Loucy (cell line): Measurements from ENCODE around the gene PAM.

Source experiments
- H2AFZ ChIP-seq: fragments of 200-600 bp; sonication (generic); 2 replicates; pipeline ENCODE4 v1.6.0; 2016; ENCODE audit warnings: antibody characterized with exemption, mild to moderate bottlenecking, low read length, moderate library complexity
- H3F3A ChIP-seq: fragments of 200-600 bp; 2 replicates; pipeline ENCODE4 v1.6.0; 2016; ENCODE audit warnings: antibody characterized with exemption, low read depth, mild to moderate bottlenecking
- H3K27me3 ChIP-seq: fragments of 200-600 bp; sonication (generic); 2 replicates; pipeline ENCODE4 v1.6.1; 2014; ENCODE audit warnings: low read length, mild to moderate bottlenecking; ENCODE audit not compliant: insufficient read depth, poor library complexity, severe bottlenecking
- H3K36me3 ChIP-seq: fragments of 200-600 bp; sonication (generic); 2 replicates; pipeline ENCODE4 v1.6.1; 2016; ENCODE audit warnings: low read length; ENCODE audit not compliant: insufficient read depth
- H3K4me1 ChIP-seq: fragments of 200-600 bp; sonication (generic); 2 replicates; pipeline ENCODE4 v1.5.1; 2014; ENCODE audit warnings: low read length, mild to moderate bottlenecking; ENCODE audit not compliant: insufficient read depth, poor library complexity, severe bottlenecking
- H3K4me2 ChIP-seq: fragments of 200-600 bp; sonication (generic); 2 replicates; pipeline ENCODE4 v1.6.0; 2014; ENCODE audit warnings: antibody characterized with exemption, low read length, low read depth, mild to moderate bottlenecking; ENCODE audit not compliant: poor library complexity, severe bottlenecking
- H3K4me3 ChIP-seq: fragments of 200-600 bp; sonication (generic); 2 replicates; pipeline ENCODE4 v1.5.1; 2014; ENCODE audit warnings: low read length, mild to moderate bottlenecking, mixed read lengths; ENCODE audit not compliant: poor library complexity, severe bottlenecking
- H3K79me2 ChIP-seq: fragments of 200-600 bp; sonication (generic); 2 replicates; pipeline ENCODE4 v1.6.1; 2014; ENCODE audit warnings: low read length; ENCODE audit not compliant: insufficient read depth
- H3K9ac ChIP-seq: fragments of 200-600 bp; sonication (generic); 2 replicates; pipeline ENCODE4 v1.6.0; 2014; ENCODE audit warnings: mild to moderate bottlenecking, low read depth, low read length, moderate library complexity; ENCODE audit not compliant: poor library complexity, severe bottlenecking
- H3K9me2 ChIP-seq: fragments of 200-600 bp; sonication (generic); replicated peaks from 2 replicates; pipeline ENCODE4 v1.6.1; 2016; ENCODE audit warnings: low read depth, low read length, mixed read lengths
- H3K9me3 ChIP-seq: fragments of 200-600 bp; sonication (generic); 2 replicates; pipeline ENCODE4 v1.6.1; 2014; ENCODE audit warnings: mild to moderate bottlenecking, antibody characterized with exemption, low read length, low read depth; ENCODE audit not compliant: insufficient read depth
- H4K20me1 ChIP-seq: fragments of 200-600 bp; sonication (generic); 2 replicates; pipeline ENCODE4 v1.6.0; 2014; ENCODE audit warnings: antibody characterized with exemption, low read length, mild to moderate bottlenecking; ENCODE audit not compliant: insufficient read depth, poor library complexity, severe bottlenecking
- CTCF ChIP-seq: fragments of 200-600 bp; sonication (generic); conservative IDR thresholded peaks from 2 replicates; pipeline ENCODE4 v1.5.1; 2014; ENCODE audit warnings: mild to moderate bottlenecking, antibody characterized with exemption, low read length
- EZH2phosphoT487 ChIP-seq: fragments of 200-600 bp; IDR thresholded peaks from 2 replicates; pipeline ENCODE4 v1.6.1; 2018; ENCODE audit warnings: antibody characterized with exemption, mild to moderate bottlenecking, moderate library complexity, borderline replicate concordance

Gene PAM

GRCh38 chr5:102819634-102820033, 64.5 kb downstream of the PAM start:
- Histone ChIP-seq H4K20me1 (no peaks in the 10 kb centered on the region), H3K4me1 (peaks cover 8% of the 10 kb centered on the region), H3K79me2 (no peaks in the 10 kb centered on the region), H3K27me3 (no peaks in the 10 kb centered on the region), H2AFZ (no peak overlapping the region), H3K9me2 (no peaks in the 10 kb centered on the region), H3K9me3 (no peaks in the 10 kb centered on the region), H3K4me3 (no peak overlapping the region), H3K4me2 (no peak overlapping the region), H3K36me3 (no peaks in the 10 kb centered on the region), H3K9ac (no peak overlapping the region), H3F3A (no peaks in the 10 kb centered on the region)
- TF ChIP-seq EZH2phosphoT487 (no peak), CTCF (no peak)

GRCh38 chr5:102823441-102823874, 68.4 kb downstream of the PAM start:
- no peak overlapping the region for H3K9ac ChIP-seq
- H3F3A ChIP-seq, result no peaks in the 10 kb centered on the region
- no peak overlapping the region for H3K4me3 ChIP-seq
- no peaks in the 10 kb centered on the region for H4K20me1 ChIP-seq
- no peaks in the 10 kb centered on the region for H3K79me2 ChIP-seq
- no peak for TF ChIP-seq CTCF
- no peak for TF ChIP-seq EZH2phosphoT487
- no peak overlapping the region for H3K4me2 ChIP-seq
- no peaks in the 10 kb centered on the region for H3K27me3 ChIP-seq
- no peak overlapping the region for H2AFZ ChIP-seq
- H3K9me2 ChIP-seq, result no peaks in the 10 kb centered on the region
- no peaks in the 10 kb centered on the region for H3K9me3 ChIP-seq
- peaks cover 7% of the 10 kb centered on the region for H3K4me1 ChIP-seq
- H3K36me3 ChIP-seq, result no peaks in the 10 kb centered on the region

GRCh38 chr5:102826629-102827028, 71.5 kb downstream of the PAM start:
- no peaks in the 10 kb centered on the region for H3K9me2 ChIP-seq
- H4K20me1 ChIP-seq, result no peaks in the 10 kb centered on the region
- 0 out of 2 replicates have a peak overlapping the region, but pooled peaks have one; percentile 43 for H2AFZ ChIP-seq

More at GRCh38 chr5:102826629-102827028, 71.5 kb downstream of the PAM start:
- H3K4me1 ChIP-seq, result peaks cover 7% of the 10 kb centered on the region
- no peak overlapping the region for H3K9ac ChIP-seq
- H3K27me3 ChIP-seq, result no peaks in the 10 kb centered on the region
- H3K79me2 ChIP-seq, result no peaks in the 10 kb centered on the region
- peak overlapping the region; percentile 32 for H3K4me3 ChIP-seq
- H3K4me2 ChIP-seq, result peak overlapping the region; percentile 58
- no peaks in the 10 kb centered on the region for H3K9me3 ChIP-seq
- no peaks in the 10 kb centered on the region for H3F3A ChIP-seq
- no peaks in the 10 kb centered on the region for H3K36me3 ChIP-seq
- TF ChIP-seq EZH2phosphoT487 (no peak), CTCF (no peak)
